CD4-positive, alpha-beta T cell treated with Interleukin-21 for 1 hour (primary cell): ENCODE data around the gene TTYH2.

Experiments used
- DNase-seq: peaks from one replicate; pipeline ENCODE4 v3.0.0-alpha.2; 2020

The TTYH2 gene

DNA sequence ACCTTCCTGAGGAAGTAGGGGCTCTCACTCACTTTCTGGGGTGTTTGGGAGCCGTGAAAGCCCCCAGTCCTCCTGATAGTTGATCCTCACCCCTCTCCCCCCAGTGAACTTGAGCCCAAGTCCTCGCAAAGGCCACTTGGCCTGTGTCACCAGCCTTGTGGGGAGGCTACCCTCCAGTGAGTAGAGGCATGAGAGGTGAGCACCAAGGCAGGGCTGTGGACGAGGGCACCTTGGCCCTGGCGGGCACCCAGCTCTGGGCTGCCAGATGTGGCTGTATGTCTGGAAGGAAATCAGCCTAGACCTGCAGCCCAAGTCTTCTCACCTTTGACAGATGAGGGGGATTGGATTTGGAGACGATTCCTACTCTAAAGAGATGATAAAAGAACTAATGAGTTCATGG is 3.1 kb downstream of the TTYH2 start:
- DNase-seq: no peak

DNA sequence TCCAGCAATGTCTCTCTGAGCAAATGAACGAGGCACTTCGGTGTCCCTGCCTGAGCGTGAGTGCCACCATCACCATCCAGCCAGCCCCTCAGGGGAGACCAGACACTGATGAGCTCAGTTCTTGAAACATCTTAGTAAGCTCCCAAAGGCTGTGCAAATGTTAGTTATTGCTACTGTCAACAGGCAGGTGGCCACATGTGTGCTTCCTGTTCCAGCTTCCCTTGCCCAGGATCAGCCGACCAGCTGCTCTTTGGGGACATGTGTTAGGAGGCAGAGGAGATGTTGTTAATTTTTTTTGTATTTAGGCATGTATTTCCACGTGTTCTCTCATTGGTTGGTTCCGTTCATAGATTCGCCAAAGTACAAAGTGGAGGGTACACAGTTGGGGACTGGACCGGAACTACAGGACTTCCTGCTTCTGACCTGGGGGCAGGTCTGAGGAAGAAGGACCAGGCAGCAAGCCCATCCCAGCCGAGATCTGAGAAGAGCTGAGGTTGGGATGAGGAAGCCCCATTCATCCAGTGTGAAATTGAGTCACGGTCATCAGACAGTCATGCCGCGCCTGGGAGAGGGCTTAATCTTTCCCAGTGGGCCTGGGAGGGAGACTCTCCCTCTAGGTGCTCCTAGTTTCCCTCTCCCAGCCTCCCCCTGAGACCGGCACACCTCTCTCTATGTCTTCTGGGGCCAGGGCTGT is 3.8 kb downstream of the TTYH2 start:
- DNase-seq: no peak

DNA sequence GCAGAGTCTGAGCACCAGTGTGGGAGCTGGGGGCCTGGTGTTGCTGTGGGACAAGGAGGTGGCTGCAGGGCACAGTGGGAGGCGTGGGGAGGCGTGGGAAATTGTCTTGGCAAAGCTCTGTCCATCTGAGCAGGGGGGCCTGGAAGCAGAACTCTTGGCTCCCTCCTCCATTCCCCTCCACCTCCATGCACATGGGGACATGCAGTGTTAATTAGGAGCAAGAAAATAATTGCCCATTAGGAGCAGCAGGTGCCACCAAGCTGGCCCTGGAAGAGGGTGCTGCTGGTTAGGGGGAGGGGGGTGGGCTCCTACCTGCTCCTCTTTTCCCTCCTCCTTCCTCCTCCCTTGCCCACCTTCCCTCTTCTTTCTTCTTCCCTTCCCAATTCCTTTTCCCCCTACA is 4.5 kb downstream of the TTYH2 start:
- no peak for DNase-seq

DNA sequence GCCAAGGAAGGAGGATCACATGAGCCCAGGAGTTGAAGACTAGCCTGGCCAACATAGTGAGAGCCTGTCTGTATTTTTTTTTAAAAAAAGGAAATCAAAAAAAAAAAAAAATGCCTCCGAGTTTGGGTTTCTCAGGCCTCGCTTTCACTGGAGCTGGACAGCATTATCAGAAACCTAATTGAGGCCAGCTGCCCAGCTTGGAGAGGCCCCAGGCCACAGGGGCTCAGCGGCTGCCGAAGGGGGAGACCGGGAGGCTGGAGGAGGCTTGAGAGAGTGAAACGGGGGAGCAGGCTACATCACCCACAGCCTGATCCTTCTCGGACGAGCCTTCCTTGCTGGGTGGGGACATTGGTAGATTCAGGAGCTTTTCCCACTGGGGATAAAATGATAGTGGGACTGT is 5.1 kb downstream of the TTYH2 start:
- DNase-seq: no peak

DNA sequence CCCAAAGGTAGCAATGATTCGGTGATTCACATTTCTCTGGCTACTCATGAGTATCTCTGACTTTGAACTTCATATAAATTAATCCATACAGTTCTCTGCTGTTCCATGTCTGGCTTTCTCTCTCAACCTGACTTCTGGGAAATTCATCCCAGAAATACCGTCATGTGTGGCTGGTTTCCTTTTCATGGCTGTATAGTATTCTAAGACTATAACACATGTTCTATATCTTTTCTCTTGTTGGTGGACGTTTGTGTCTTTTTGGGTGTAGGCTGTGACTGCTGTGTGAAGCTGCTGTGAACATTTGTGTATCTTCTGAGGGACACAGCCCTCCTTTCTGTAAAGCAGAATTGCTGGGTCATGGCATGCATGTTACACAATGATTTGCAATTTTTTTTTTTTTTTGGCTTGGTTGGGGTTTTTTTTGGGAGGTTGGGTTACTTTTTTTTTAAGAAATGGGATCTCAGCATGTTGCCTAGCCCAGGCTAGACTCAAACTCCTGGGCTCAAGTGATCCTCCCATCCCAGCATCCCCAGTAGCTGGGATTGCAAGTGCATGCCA is 6.3 kb downstream of the TTYH2 start:
- no peak for DNase-seq

DNA sequence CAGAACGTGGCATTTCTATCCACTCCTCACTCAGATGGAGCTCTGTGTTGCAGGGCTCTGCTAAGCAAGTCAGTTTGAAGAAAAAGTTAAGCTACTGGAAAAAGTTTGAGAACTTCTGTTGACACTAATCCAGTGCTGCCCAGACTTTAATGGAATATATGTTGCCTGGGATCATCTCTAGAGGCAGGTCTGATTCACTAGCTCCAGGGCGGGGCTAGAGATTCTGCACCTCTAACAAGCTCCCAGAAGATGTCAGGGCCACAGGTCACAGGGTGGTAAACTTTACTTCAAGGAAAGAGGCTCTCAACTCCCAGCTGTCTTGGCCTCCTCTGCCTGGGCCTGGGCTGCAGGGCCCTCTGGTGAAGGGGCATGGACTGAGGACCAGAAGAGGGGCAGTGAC is 6.8 kb downstream of the TTYH2 start:
- no peak for DNase-seq

DNA sequence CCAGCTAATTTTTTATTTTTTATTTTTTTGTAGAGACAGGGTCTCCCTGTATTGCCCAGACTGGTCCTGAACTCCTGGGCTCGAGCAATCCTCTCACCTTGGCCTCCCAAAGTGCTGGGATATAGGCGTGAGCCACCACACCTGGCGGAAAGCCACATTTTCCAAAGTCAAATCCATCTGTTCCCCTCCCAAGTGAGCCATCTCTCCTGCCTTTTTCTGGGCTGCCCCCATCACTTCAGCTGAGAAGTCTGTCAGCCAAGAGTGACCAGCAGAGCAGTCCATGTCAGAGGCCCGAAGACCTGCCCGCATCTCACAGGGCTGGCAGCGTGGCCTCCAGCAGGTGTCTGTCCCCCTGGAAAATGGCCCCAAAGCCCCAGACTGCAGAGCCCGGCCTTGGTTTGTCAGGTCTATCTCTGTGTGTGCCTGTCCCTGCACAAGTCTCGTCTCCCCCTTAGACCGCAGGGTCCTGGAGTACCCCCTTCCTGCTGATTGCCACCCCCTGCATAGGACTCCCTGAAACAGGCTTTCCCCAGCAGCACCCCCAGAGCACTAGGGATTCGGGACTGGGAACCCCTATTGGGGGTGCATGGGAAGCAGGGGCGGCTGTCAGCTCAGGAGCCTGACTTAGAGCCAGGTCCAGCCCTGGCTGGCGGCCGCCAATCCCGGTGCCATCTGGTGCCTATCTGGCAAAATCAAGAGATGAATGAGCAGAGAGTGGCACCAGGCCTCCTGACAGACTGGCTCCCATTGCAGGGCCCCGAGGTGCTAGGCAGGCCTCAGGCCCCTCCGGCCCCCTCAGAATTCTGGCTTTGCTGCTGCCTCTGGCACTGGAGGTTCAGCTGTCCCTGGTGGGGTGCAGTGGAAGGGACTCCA is 7.8 kb downstream of the TTYH2 start:
- DNase-seq: no peak

DNA sequence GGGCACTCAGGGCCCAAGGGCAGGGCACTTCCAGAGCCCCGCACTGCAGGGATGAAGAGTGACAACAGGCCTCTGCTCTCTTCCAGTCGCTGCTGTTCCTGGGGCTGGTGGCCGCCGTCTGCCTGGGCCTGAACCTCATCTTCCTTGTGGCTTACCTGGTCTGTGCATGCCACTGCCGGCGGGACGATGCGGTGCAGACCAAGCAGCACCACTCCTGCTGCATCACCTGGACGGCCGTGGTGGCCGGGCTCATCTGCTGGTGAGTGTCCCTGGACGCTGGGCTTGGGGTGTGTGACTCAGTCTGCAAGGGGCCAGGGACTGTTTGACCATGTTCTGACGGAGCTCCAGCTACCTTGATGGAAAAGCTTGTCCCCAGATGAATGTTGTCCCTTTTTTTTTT is 9.0 kb downstream of the TTYH2 start:
- DNase-seq: no peak

DNA sequence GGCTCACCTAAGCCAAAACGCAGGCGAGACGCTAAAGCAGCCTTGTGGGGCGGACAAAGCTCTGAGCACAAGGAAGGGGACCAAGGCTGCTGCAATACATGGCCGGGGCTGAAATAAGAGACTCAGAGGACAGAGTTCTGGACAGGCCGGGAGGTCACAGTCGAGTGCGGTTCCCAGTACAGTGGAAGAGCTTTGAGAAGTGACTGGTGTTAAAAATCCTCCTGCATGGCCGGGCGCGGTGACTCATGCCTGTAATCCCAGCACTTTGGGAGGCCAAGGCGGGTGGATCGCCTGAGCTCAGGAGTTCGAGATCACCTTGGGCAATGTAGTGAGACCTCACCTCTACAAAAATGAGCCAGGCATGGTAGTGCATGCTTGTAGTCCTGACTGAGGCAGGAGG is 10.5 kb downstream of the TTYH2 start:
- DNase-seq: no peak

DNA sequence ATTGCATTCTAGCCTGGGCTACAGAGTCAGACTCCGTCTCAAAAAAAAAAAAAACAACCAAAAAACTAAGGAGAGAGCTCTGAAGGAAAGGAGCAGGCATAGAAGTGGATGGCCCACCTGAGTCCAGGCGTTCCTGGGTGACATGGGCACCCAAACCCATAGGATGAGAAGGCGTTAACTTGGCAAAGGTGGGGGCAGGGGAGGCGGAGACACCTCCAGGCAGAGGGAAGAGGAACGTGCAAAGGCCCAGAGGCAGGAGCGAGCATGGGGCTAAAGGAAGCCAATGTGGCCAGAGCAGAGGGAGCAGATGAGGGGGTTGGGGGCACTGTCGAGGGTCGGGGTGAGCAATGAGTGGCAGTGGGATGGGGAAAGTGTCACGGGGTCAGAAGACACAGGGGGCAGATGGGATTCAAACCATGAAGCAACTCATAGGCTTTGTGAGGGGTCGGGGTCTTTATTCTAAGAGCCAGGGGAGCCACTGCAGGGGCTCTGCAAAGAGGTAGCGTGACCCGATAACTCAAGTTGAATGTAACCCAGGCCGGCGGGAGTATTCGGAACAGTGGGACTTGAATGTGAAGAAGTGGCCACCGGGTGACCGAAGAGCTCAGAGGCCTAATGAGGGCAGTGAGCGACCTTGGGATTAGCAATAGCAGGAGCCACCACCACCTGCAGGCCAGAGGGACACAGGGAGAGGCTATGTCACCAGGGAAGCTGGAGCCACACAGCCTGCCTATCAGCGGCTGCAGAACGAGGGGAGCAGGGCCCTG is 11.8 kb downstream of the TTYH2 start:
- no peak for DNase-seq

DNA sequence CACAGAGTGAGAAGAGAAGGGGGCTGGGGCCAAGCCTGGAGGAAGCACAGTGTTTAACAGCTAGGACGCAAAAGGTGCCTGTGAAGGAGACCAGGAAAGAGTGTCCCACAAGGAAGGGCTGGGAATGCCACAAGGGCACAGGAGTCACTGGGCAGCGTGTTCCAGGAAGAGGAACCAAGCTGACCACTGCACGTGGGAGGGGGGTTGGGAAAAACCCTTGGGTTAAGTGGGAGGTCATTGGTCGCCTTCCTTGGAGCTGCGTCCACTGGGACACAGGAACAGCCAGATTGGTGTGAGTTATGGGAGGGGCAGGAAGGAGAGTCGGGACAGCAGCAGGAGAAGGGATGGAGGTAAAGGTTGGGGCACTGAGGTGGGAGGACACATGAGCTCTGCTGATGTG is 12.9 kb downstream of the TTYH2 start:
- no peak for DNase-seq

DNA sequence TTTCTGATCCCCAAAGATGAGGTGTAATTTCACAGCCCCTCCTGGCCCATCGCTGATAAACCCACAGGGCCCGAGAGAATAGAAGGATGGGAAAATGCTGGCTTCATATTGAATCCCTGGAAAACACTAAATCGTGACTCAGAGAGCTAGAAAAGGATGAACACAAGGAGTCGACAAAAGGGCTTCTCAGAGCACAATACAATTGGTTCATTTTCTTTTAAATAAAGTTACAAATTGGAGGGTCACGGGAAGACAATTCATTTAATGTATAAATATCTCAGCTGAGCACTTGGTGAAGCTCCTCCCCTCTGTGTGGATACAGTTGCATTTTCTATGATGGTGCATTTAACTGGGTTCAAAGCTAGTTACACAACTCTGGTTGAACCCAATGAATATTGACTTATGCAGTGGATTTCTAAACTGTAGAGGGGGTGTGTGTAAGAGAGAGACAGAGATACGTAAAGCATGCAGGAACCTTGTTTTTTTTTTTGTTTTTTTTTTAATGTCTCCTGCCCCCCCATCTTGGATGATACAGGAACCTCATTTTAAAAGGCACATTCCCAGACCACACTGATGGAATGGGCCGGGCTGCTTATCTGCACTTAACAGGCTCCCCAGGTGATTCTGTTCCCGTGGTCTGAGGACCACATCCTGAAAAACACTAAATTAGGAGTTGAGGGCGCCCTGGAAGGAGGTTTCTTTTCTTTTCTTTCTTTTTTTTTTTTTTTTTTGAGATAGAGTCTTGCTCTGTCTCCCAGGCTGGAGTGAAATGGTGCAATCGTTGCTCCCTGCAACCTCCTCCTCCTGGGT is 14.1 kb downstream of the TTYH2 start:
- no peak for DNase-seq

DNA sequence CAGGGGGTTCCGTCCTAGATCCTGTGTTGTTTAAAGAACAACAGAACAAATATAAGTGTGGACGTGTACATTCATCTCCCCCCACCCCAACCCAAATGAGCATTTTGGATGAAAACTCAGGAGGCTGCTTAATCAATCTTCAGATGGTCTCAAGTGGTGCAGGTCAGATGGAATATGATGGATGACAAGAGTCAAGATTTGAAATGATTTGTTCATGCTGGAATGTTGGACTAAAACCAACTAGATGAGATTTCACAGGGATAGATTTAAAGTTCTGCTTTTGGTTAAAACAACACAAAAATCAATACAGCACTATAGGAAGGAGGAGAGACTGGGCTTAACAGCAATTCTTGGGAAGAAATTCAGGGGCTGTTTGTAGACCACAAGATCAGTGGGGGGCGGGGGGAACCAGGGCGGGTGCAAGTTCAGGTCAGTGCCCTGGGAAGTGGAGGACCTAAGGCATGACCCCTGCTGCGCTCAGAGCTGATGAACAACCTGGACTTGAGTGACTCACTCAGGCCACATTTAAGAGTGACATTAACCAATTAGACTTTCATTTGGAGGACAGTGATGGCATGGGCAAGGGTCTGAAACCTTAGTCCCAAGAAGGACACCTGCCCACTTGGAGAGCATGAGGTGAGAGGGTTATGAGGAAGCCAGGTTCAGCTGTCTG is 15.1 kb downstream of the TTYH2 start:
- no peak for DNase-seq

DNA sequence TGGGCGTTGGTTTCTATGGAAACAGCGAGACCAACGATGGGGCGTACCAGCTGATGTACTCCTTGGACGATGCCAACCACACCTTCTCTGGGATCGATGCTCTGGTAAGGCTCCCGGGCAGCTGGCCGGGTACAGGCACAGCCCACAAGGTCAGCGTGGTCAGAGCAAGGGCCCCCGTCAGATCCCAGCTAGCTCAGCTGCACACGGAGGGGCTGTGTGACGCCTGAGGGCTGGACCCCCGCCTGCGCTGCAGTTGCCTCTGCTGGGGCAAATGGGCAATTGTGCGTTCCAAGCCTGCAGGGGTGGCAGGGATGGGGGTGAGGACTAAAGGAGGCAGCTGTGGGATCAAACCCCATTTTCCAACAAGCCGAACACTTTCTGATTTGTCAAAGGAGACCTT is 17.5 kb downstream of the TTYH2 start:
- no peak for DNase-seq

DNA sequence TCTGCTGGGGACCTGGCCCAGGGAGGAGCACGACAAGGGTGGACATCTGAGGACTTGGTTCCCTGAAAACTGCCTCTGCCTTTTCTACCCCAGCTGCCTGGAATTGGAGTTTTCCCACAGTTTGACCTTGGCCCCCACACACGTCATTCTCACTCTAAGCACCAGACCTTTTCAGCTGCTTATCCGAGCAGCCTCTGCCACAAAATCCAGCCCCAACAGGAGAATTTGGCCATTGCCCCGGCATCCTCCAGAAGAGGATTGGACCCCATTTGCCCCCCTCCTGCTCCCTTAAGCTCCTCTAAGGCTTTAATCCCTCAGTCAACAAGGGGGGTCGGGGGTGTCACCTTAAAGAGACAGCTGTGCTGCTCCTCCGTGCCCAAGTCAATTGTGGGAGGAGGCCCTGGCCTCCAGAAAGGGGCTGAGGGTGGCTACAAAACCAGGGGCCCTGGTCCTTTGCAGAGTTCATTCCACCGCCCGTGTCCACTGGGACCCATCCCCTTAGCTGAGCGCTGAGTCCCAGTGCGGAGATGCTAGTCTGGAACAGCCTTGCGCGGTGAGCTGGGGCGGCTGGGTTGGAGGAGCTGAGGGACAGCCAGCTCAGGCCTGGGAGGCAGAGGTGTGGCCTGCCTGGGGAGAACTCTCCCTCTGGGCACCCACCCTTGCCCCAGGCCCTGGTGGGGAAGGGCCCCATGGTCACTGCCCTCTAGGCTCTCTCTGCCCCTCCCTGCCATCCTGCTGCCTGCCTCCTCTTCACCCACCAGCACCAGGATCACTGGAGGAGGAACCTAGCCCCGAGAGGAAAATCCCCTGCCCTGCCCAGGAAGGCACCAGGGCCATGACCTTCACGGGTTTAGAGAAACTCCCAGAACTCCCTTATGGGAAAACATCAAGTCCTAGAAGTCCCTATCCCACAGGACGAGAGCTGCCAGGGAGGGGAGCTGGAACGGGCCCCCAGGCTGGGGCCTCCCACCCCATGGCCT is 18.8 kb downstream of the TTYH2 start:
- no peak for DNase-seq

DNA sequence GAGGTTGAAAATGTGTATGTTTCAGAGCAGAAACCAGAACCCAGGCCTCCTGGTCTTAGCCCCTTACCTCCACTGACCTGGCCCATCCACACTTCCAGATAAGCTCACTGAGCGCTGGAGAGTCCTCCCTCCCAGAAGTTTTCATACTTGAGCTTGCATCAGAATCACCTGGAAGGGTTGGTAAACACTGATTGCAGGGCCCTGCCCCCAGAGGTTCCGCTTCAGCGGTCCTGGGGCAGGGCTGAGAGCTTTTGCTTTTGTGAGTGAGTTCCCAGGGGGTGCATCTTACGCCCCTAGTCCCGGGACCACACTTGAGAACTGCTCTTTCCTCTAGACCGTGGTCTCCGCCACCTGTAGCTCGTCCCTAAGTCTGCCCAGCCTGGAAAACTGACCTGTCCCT is 20.6 kb downstream of the TTYH2 start:
- DNase-seq: no peak

DNA sequence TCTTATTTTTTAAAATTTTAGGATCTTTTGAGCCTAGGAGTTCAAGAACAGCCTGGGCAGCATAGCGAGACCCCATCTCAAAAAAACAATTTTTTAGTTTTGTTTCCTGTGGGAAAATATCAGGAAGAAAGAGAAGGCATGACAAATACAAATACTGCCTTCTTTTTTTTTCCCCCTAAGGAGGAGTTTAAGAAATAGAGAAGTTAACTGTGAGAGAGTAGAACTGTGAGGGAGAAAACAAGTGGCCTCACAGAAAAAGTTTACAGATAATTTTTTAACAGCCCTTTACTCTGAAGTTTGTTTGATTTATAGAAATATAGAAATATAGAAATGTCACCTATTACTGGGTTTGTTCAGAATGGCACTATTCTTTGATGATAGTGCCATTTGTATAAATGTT is 21.1 kb downstream of the TTYH2 start:
- no peak for DNase-seq

DNA sequence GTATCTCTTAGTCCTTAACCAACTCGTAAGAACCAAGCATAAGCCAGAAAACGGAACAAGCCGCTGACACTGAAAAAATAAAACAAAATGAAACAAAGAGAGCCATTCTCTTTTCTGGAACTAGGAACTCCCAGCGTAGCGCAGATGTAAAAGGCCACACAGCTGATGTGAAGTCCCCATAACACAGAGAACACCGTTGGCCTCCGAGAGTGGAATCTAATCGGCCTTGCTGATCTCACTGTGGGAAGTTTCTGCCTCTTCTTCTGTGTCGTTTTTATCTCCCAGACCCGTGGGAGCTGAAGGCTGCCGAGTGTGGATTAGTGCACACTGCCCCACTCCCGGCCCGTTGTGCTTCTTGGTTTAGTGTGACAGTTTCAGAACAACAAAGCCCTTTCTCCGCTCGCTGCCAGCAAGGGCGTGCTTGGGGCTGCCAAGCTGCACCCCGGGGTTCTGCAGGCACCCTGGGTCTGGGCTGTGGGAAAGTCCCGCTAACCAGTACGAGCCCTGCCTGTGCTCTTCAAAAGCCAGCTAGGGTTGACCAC is 21.7 kb downstream of the TTYH2 start:
- no peak for DNase-seq

DNA sequence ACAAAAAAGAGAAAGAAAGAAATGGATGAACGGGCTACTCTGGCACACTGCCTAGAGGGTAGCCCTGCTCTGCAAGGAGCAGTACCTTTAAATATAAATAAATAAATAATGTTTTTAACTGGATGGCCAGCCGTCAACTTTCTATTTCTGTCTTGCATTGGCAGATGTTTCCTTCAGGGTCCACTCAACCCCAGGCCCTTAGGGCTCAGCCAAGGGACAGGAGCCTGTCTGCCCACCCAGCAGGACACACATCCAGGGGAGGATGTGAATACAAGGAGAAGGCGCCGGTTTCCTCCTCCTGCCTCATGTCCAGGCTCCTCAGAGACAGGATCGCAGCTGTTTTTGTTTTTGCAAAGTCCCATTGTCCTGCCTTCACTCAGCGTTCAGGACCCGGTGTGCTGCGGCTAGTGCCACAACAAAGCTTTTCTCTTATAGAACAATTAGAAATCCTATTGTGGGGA is 22.6 kb downstream of the TTYH2 start:
- no peak for DNase-seq

DNA sequence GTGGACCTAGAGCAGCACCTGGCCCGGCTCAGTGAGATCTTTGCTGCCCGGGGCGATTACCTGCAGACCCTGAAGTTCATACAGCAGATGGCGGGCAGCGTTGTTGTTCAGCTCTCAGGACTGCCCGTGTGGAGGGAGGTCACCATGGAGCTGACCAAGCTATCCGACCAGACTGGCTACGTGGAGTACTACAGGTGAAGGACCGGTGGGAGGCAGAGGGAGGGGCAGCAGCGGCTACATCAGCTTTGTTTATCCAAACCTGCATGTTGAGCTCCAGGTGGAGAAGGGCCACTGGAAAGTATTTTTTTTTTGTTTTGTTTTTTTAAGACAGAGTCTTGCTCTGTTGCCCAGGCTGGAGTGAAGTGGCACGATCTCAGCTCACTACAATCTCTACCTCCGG is 23.9 kb downstream of the TTYH2 start:
- no peak for DNase-seq
